NCI-H2227 (cell line): ENCODE measurements around the gene DCLRE1B.
A peak's percentile ranks its signal among the peaks of the same experiment; 100 is the strongest.
"Not testable (repeated sequence)": the region's sequence is repeated elsewhere in the genome, so short reads cannot be mapped to it uniquely, and the experiment has no call there.

Source experiments
- DNase-seq: peaks from one replicate; lab custom pipeline; 2025; ENCODE audit not compliant: unreplicated experiment; lab: John Stamatoyannopoulos, UW

DCLRE1B gene

DNA sequence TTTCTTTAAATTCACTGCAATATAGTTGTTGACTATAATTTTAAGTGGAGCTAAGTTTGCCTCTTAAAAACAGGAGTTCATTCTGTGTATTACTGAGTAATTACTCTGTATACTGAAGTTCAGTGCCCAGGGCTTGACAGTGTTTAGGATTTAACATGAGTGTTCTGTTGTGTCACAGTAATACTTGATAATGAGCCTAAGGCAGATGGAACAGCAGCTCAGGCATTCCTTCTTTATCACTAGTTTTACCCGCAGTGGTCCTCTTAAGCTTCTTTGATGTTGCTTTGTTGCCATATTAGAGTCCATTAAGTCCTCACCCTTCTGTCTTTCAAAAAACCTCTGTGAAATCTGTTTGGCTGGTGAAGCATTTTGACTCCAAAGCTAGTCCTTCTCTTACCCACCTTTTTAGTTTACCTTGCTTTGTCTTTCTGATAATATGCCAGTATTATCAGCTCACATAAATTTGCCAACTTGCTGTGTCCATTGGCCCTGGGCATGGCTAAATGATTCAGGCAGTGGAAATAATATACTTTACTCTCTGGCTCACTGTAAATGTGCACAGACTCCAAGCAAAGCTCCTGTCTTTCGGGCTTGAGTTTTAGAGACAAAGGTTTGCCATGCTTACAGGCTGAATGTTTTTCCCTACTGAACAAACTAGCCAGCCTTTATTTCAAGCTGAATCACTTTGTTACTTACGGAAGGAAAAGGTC lies 41.7 kb downstream of the DCLRE1B start:
- DNase-seq = peak; percentile 10

DNA sequence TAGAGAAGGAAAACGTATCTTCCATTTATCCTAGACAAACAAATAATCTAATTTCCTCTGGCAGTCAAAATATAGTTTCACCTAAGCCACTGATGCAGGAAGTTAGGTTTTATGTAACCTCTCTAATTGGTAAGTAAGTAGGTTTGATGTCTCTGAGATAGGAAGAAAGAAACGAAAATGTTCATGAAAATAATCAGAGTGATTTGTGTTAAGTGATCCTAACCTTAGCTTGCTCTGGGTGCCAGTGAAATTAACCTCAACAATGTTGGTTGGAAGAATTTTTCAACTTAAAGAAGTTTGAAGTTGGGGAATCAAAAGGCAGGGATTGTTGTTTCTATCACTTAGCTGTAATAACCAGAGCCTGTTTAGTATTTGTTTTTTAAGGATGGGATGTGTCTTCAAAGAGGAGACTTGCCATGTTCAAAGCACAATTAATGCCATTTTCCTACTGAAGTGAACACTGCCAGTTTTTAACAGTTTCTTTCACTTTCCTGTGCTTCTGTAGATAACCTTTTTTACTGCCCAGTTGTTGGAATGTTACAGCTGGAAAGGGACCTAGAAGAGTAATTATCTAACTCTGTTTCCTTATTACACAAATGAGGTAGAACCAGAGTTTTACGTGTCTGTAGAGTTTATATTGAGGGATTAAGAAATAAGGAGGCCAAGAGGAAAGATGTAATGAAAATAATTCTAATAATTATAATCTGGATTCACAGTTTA lies 42.4 kb downstream of the DCLRE1B start:
- DNase-seq = no peak

DNA sequence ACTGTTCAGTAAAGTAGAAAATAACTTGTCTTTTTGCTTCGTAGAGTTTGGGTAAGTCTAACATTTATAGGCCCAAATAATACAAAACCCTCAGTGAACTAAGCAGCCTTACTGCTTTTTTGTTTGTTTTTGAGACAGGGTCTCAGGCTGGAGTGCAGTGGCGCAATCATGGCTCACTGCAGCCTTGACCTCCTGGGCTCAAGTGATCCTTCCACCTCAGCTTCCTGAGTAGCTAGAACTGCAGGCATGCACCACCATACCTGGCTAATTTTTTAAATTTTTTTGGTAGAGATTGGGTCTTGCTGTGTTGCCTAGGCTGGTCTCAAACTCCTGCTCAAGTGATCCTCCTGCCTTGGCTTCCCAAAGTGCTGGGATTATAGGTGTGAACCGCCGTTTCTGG lies 43.0 kb downstream of the DCLRE1B start:
- DNase-seq = not testable (repeated sequence)

DNA sequence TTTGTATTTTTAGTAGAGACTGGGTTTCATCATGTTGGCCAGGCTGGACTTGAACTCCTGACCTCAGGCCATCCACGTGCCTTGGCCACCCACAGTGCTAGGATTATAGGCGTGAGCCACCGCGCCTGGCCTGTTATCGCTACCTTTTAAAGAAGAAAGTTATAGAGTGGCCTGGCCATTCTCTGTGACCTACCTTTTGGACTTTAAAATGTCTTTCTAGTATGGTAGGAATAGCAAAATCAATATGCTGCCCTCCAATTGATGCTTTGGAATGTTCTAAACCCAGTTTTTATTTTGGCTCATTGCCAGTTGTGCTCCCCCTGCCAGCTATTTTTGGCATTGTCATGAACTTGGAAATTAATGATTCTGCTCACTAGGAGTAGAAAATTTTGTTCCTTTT lies 43.9 kb downstream of the DCLRE1B start:
- DNase-seq = peak; percentile 36

DNA sequence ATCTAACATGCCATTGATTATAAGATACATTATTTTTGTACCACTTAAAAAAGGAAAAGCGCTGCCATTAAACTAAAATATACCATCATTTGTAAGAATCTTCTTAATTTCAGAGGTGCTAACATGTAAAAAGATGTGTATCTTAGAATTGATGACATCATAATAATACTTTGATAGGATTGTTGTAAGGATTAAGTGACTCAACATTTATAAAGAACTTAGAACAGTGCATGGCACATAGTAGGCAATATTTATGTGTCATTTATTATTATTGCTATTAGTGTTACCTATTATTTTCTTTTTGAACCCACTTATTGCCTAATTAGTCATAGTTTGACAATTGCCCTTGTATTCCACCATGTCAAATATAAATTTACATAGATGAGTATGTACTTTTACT lies 45.8 kb downstream of the DCLRE1B start:
- DNase-seq = no peak

DNA sequence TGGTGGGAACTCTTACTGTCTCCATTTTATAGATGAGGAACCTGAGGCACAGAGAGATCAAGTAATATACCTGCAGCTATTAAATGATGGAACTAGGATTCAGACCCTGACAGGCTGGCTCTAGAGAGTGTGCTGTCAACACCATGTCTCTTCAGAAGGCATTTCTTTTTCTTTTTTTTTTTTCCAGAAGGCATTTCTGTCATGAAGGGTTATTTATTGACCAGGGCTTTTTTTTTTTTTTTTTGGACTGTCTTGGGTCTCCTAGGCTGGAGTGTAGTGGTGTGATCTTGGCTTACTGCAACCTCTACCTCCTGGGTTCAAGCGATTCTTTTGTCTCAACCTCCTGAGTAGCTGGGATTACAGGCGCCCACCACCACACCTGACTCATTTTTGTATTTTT lies 46.6 kb downstream of the DCLRE1B start:
- DNase-seq = no peak

DNA sequence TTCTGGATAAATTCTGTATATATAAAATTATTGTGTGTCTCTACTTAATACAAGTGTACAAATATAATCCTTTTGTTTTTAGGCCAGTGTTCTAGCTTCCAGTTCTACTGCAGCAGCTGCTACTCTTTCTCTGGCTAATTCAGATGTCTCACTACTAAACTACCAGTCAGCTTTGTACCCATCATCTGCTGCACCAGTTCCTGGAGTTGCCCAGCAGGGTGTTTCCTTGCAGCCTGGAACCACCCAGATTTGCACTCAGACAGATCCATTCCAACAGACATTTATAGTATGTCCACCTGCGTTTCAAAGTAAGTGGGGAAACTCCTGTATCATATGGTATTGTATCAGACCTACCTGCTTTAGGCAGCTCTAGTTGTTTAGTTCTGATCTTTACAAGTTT lies 52.9 kb downstream of the DCLRE1B start:
- no peak for DNase-seq

DNA sequence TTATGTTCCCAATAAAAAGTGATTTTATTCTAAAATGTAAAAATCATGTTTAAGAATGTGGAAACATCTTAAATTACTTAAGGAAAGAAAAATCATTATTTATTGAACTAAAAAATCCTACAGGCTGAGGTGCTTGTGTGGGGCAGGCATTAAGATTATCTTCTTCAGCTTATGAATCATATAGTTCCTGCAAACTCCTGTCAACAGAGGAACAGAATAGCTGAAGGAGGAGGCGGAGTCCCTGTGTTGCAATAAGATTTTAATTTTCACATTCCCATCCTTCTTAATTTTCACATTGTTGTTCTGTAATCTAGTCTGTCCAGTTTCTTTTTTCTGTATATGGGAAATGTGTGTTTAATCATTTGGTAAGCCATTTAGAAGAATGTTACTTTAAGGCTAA lies 53.6 kb downstream of the DCLRE1B start:
- DNase-seq = no peak

DNA sequence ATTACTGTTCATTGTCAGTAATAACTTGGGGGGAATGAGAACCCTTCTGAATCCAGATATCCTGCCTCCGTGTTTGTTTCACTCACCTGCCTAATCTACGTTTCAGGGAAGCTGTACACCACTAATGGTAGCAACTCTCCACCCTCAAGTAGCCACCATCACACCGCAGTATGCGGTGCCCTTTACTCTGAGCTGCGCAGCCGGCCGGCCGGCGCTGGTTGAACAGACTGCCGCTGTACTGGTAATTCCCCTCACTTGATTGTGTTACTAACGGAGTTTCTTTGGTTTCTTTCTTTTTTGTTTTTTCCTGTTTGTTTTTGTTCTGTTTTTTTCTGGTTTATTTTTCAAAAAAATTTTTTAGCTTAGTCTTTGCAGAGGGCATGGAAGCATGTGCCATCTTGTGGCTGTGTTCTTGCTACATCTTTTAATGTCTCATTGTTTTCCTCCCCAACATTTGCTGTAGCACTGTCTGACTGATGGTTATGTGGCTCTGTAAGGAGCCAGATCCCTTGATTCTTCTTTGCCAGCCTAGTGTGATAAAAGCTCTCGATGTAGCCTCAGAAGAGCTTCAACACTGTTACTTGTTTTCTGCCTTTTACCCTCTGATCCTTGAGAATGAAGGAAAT lies 58.3 kb downstream of the DCLRE1B start:
- DNase-seq = no peak
